Measurements from ENCODE around the gene RAD51. TPM values are rescaled to one million over a fixed set of nuclear protein-coding genes. Genes with fewer than 3 reads are reported as not detected.
A peak's percentile ranks its signal among the peaks of the same experiment; 100 is the strongest.

RAD51 gene
- total and polyA plus RNA-seq, 9 of the 15 experiments (the other 6 are each of a cell fraction or from before 2014, with no cell fraction given), result 16.0 to 63.8 (median 34.6) TPM

DNA sequence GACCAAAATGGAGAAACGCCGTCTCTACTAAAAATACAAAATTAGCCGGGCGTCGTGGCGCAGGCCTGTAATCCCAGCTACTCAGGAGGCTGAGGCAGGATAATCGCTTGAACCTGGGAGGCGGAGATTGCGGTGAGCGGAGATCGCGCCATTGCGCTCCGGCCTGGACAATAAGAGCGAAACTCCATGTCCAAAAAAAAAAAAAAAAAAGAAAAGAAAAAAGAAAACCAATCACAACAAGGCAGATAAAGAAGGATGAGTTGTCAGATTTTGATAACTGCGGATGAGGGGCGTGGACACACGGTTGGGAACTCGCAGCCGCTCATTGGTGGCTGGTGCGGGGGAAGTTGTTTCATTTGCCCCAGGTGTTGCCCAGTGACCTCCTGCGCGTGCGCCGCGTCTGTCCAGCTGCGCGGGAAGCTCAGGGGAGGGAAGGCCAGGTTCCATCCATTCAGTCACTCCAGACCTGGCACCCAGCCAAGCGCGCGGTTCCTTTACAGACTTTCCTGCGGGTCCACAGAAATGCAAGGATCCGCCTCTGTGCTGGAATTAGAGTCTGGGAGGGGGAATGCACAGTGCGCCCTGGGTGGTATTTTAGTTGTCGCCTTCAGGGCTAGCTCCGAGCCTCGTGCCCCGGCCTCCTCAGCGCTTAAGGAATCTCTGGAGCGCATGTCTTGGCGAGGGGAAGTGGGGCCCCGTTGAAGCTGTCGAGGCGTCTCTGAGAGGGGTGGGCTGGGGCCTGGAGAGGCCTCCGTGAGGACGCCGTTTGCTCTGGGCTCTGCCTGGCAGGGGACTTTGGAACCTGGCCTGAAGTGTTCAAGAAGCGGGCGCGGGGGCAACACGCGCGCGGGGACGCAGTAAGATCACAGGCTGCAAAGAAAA lies 68.2 kb downstream of the RAD51 start (continued):
- TF ChIP-seq, protein P1, sequence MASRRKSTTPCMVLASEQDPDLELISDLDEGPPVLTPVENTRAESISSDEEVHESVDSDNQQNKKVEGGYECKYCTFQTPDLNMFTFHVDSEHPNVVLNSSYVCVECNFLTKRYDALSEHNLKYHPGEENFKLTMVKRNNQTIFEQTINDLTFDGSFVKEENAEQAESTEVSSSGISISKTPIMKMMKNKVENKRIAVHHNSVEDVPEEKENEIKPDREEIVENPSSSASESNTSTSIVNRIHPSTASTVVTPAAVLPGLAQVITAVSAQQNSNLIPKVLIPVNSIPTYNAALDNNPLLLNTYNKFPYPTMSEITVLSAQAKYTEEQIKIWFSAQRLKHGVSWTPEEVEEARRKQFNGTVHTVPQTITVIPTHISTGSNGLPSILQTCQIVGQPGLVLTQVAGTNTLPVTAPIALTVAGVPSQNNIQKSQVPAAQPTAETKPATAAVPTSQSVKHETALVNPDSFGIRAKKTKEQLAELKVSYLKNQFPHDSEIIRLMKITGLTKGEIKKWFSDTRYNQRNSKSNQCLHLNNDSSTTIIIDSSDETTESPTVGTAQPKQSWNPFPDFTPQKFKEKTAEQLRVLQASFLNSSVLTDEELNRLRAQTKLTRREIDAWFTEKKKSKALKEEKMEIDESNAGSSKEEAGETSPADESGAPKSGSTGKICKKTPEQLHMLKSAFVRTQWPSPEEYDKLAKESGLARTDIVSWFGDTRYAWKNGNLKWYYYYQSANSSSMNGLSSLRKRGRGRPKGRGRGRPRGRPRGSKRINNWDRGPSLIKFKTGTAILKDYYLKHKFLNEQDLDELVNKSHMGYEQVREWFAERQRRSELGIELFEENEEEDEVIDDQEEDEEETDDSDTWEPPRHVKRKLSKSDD (conservative IDR thresholded peaks at IDR 0.05; ENCODE audit: low read length), result no peak
- no peak for TF ChIP-seq KAT2B (IDR thresholded peaks at IDR 0.05; ENCODE audit: low read depth, low read length)
- TF ChIP-seq, protein P2, sequence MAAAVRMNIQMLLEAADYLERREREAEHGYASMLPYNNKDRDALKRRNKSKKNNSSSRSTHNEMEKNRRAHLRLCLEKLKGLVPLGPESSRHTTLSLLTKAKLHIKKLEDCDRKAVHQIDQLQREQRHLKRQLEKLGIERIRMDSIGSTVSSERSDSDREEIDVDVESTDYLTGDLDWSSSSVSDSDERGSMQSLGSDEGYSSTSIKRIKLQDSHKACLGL (CRISPR knock-in tag; IDR thresholded peaks at IDR 0.05; ENCODE audit: borderline replicate concordance, poor library complexity, severe bottlenecking), result no peak
- TF ChIP-seq, protein P3, sequence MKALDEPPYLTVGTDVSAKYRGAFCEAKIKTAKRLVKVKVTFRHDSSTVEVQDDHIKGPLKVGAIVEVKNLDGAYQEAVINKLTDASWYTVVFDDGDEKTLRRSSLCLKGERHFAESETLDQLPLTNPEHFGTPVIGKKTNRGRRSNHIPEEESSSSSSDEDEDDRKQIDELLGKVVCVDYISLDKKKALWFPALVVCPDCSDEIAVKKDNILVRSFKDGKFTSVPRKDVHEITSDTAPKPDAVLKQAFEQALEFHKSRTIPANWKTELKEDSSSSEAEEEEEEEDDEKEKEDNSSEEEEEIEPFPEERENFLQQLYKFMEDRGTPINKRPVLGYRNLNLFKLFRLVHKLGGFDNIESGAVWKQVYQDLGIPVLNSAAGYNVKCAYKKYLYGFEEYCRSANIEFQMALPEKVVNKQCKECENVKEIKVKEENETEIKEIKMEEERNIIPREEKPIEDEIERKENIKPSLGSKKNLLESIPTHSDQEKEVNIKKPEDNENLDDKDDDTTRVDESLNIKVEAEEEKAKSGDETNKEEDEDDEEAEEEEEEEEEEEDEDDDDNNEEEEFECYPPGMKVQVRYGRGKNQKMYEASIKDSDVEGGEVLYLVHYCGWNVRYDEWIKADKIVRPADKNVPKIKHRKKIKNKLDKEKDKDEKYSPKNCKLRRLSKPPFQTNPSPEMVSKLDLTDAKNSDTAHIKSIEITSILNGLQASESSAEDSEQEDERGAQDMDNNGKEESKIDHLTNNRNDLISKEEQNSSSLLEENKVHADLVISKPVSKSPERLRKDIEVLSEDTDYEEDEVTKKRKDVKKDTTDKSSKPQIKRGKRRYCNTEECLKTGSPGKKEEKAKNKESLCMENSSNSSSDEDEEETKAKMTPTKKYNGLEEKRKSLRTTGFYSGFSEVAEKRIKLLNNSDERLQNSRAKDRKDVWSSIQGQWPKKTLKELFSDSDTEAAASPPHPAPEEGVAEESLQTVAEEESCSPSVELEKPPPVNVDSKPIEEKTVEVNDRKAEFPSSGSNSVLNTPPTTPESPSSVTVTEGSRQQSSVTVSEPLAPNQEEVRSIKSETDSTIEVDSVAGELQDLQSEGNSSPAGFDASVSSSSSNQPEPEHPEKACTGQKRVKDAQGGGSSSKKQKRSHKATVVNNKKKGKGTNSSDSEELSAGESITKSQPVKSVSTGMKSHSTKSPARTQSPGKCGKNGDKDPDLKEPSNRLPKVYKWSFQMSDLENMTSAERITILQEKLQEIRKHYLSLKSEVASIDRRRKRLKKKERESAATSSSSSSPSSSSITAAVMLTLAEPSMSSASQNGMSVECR (CRISPR knock-in tag; IDR thresholded peaks at IDR 0.05), result no peak
- TF ChIP-seq TEAD1 (CRISPR knock-in tag; IDR thresholded peaks at IDR 0.05), result peak in 1 of 2 experiments; percentile 79; a peak in 1 of 4 replicates
- TF ChIP-seq, protein P4, sequence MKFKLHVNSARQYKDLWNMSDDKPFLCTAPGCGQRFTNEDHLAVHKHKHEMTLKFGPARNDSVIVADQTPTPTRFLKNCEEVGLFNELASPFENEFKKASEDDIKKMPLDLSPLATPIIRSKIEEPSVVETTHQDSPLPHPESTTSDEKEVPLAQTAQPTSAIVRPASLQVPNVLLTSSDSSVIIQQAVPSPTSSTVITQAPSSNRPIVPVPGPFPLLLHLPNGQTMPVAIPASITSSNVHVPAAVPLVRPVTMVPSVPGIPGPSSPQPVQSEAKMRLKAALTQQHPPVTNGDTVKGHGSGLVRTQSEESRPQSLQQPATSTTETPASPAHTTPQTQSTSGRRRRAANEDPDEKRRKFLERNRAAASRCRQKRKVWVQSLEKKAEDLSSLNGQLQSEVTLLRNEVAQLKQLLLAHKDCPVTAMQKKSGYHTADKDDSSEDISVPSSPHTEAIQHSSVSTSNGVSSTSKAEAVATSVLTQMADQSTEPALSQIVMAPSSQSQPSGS (CRISPR knock-in tag; IDR thresholded peaks at IDR 0.05), result no peak
- no peak for TF ChIP-seq ZNF586 (CRISPR knock-in tag; conservative IDR thresholded peaks at IDR 0.05)
- TF ChIP-seq, protein P5, sequence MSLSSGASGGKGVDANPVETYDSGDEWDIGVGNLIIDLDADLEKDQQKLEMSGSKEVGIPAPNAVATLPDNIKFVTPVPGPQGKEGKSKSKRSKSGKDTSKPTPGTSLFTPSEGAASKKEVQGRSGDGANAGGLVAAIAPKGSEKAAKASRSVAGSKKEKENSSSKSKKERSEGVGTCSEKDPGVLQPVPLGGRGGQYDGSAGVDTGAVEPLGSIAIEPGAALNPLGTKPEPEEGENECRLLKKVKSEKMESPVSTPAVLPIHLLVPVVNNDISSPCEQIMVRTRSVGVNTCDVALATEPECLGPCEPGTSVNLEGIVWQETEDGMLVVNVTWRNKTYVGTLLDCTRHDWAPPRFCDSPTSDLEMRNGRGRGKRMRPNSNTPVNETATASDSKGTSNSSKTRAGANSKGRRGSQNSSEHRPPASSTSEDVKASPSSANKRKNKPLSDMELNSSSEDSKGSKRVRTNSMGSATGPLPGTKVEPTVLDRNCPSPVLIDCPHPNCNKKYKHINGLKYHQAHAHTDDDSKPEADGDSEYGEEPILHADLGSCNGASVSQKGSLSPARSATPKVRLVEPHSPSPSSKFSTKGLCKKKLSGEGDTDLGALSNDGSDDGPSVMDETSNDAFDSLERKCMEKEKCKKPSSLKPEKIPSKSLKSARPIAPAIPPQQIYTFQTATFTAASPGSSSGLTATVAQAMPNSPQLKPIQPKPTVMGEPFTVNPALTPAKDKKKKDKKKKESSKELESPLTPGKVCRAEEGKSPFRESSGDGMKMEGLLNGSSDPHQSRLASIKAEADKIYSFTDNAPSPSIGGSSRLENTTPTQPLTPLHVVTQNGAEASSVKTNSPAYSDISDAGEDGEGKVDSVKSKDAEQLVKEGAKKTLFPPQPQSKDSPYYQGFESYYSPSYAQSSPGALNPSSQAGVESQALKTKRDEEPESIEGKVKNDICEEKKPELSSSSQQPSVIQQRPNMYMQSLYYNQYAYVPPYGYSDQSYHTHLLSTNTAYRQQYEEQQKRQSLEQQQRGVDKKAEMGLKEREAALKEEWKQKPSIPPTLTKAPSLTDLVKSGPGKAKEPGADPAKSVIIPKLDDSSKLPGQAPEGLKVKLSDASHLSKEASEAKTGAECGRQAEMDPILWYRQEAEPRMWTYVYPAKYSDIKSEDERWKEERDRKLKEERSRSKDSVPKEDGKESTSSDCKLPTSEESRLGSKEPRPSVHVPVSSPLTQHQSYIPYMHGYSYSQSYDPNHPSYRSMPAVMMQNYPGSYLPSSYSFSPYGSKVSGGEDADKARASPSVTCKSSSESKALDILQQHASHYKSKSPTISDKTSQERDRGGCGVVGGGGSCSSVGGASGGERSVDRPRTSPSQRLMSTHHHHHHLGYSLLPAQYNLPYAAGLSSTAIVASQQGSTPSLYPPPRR (CRISPR knock-in tag; IDR thresholded peaks at IDR 0.05; ENCODE audit: borderline replicate concordance), result no peak
- TF ChIP-seq SAFB2 (IDR thresholded peaks at IDR 0.05; ENCODE audit: borderline replicate concordance, low read depth, low read length, severe bottlenecking), result no peak
- no peak for TF ChIP-seq ZNF766 (CRISPR knock-in tag; conservative IDR thresholded peaks at IDR 0.05)
